Karpas-422 (cell line): Measurements from ENCODE around the gene TXNDC11. TPM values are rescaled to one million over a fixed set of nuclear protein-coding genes. Genes with fewer than 3 reads are reported as not detected.

Experiments
- DNase-seq: peaks from one replicate; pipeline ENCODE4 v3.0.0-alpha.2; 2015
- H2AFZ ChIP-seq: fragments of 200-600 bp; sonication (generic); 2 replicates; pipeline ENCODE4 v1.6.1; 2014; ENCODE audit warnings: antibody characterized with exemption, low read length, mixed read lengths
- H3K27ac ChIP-seq: fragments of 200-600 bp; sonication (generic); 2 replicates; pipeline ENCODE4 v1.5.1; 2014; ENCODE audit warnings: mild to moderate bottlenecking, low read length, moderate library complexity
- H3K27me3 ChIP-seq: fragments of 200-600 bp; sonication (generic); 2 replicates; pipeline ENCODE4 v1.6.1; 2014; ENCODE audit warnings: low read length, mixed read lengths
- H3K36me3 ChIP-seq: fragments of 200-600 bp; sonication (generic); 2 replicates; pipeline ENCODE4 v1.6.1; 2014; ENCODE audit warnings: low read length, mixed read lengths; ENCODE audit not compliant: insufficient read depth
- H3K4me1 ChIP-seq: fragments of 200-600 bp; sonication (generic); 2 replicates; pipeline ENCODE4 v1.6.1; 2014; ENCODE audit warnings: mild to moderate bottlenecking, low read length, mixed read lengths
- H3K4me2 ChIP-seq: fragments of 200-600 bp; sonication (generic); 2 replicates; pipeline ENCODE4 v1.6.1; 2014; ENCODE audit warnings: low read length, low read depth, mild to moderate bottlenecking; ENCODE audit not compliant: poor library complexity, severe bottlenecking
- H3K4me3 ChIP-seq: fragments of 200-600 bp; sonication (generic); 2 replicates; pipeline ENCODE4 v1.5.1; 2014; ENCODE audit warnings: mild to moderate bottlenecking, antibody characterized with exemption, low read length, mixed read lengths
- H3K79me2 ChIP-seq: fragments of 200-600 bp; sonication (generic); 2 replicates; pipeline ENCODE4 v1.6.1; 2014; ENCODE audit warnings: mild to moderate bottlenecking, low read length, mixed read lengths
- H3K9ac ChIP-seq: fragments of 200-600 bp; sonication (generic); 2 replicates; pipeline ENCODE4 v1.6.0; 2014; ENCODE audit warnings: low read length
- H3K9me2 ChIP-seq: fragments of 200-600 bp; sonication (generic), shearing (Covaris generic); replicated peaks from 2 replicates; pipeline ENCODE4 v1.6.0; 2014; ENCODE audit warnings: mild to moderate bottlenecking, low read length, moderate library complexity; ENCODE audit not compliant: insufficient read depth
- H3K9me3 ChIP-seq: fragments of 300-700, 200-600 bp; sonication (generic); 2 replicates; pipeline ENCODE4 v1.6.1; 2014; ENCODE audit warnings: low read length, mixed read lengths
- H4K20me1 ChIP-seq: fragments of 200-600 bp; sonication (generic); 2 replicates; pipeline ENCODE4 v1.6.1; 2014; ENCODE audit warnings: mild to moderate bottlenecking, antibody characterized with exemption, low read length, low read depth; ENCODE audit not compliant: insufficient read depth
- total RNA-seq: library from RNA; depleted of rRNA; stranded (reverse); fragments of >200 nt; shearing (Covaris generic); gene quantifications from 2 replicates; pipeline ENCODE4 v1.2.3, GENCODE V29; 2014; ENCODE audit warnings: low replicate concordance

The TXNDC11 gene
- total RNA-seq, 1 experiment from 2014 or later, result 28.5 TPM

GRCh38 chr16:11674818-11675560, 67.7 kb downstream of the TXNDC11 start:
- H3K4me2 ChIP-seq, result no peak overlapping the region
- H4K20me1 ChIP-seq, result peaks cover 10% of the 10 kb centered on the region; the same call in 1 of the 2 replicates
- peaks cover 12% of the 10 kb centered on the region for H3K36me3 ChIP-seq
- no peak overlapping the region for H2AFZ ChIP-seq
- H3K9me2 ChIP-seq, result no peaks in the 10 kb centered on the region
- H3K9ac ChIP-seq, result no peak overlapping the region
- H3K79me2 ChIP-seq, result no peaks in the 10 kb centered on the region
- no peaks in the 10 kb centered on the region for H3K9me3 ChIP-seq
- no peak for DNase-seq
- H3K4me3 ChIP-seq, result no peak overlapping the region
- peaks cover 69% of the 10 kb centered on the region for H3K4me1 ChIP-seq
- no peaks in the 10 kb centered on the region for H3K27me3 ChIP-seq
- no peak overlapping the region for H3K27ac ChIP-seq

DNA sequence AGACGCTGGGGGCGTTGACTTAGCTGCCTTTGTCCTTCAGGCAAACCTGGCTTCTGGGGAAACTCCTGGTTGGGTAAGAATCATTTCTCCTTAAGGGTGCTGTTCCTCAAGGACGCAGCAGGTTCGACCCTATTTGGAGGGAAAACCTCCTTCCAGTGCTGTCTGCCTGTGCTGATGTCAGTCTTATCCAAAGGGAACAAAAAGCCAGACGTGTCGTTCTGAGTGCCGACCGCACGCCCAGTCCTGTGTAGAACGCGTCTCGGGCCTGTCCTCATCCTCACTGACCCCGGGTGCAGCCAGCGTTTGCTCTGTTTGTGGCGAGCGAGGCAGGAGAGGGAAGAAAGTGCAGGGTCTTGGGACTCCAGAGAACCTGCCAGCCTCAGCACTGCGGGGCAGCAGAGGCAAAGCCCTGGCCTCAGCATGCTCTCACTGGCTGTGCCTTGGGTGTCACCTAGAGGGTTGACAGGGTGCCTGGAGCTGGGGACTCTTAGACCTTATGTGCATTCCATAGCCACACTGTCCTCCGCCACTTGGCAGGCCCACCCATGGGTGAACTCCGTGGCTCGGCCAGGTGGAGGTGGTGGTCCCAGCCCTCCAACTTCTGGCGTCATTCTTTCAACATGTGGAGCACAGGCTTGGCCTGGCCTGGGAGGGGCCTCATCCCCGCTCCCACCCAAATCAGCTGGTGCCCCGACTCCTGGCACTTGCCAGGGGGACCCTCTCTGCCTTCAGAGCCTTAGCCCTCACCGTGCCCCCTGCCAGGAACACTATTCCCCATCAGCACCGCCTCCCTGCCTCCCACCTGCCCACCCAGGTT, 68.4 kb downstream of the TXNDC11 start:
- Histone ChIP-seq H3K9me3 (no peaks in the 10 kb centered on the region), H3K36me3 (peaks cover 7% of the 10 kb centered on the region; the same call in 1 of the 2 replicates), H3K79me2 (no peaks in the 10 kb centered on the region), H3K9me2 (no peaks in the 10 kb centered on the region), H3K4me2 (no peak overlapping the region), H2AFZ (no peak overlapping the region), H3K9ac (no peak overlapping the region), H4K20me1 (peaks cover 9% of the 10 kb centered on the region; the same call in 1 of the 2 replicates), H3K4me1 (peaks cover 69% of the 10 kb centered on the region), H3K27me3 (no peaks in the 10 kb centered on the region), H3K4me3 (no peak overlapping the region), H3K27ac (no peak overlapping the region)
- peak; percentile 56 for DNase-seq

DNA sequence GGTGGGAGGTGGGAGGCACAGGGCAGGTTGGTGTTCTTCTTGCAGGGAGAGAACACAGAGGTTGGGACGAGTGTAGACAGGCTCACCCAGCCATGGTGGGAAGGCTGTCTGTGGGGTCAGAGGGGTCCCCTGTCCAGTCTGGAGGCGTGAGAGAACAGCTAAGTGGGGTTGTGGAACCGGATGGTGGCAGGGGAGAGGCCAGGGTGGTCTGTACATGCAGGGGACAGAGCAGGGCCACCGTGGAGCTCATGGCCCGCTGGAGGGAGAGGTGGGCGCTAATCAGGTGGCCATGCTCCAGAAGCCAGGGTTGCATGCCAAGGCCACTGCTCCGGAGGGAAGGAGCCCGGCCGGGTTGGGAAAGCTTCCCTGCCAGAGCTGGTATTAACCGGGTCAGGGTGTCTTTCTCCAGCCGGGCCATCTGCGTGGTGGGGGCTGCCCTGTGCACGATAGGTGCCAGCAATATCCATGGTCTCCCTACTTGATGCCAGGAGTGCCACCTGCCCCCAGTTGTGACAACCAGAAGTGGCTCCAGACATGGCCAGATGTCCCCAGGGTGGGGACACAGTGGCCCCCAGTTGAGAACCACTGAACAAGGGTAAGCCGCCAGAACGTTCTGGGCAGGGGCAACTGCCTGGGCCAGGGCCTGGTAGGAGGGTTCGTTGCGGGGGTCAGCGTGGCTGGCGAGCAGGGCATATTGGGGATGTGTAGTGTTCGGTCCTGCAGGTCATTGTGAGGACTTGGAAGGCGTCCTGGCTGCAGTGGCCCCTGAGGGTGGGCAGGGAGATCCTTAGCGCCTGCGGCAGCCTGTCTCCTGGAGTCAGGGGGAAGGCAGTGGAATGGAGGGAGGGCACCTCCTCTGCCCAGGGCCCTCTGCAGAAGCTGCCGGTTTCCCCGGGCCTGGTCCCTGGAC, 69.3 kb downstream of the TXNDC11 start:
- no peaks in the 10 kb centered on the region for H3K9me3 ChIP-seq
- H3K9ac ChIP-seq, result peak overlapping the region; percentile 59
- peak overlapping the region; percentile 58 for H3K4me2 ChIP-seq
- peaks cover 66% of the 10 kb centered on the region for H3K4me1 ChIP-seq
- H3K27me3 ChIP-seq, result no peaks in the 10 kb centered on the region
- H4K20me1 ChIP-seq, result peaks cover 6% of the 10 kb centered on the region; the same call in 1 of the 2 replicates
- peak overlapping the region; percentile 55 for H3K27ac ChIP-seq
- H3K36me3 ChIP-seq, result no peaks in the 10 kb centered on the region
- H3K9me2 ChIP-seq, result no peaks in the 10 kb centered on the region
- no peak overlapping the region; the same call in 1 of the 2 replicates for H3K4me3 ChIP-seq
- H2AFZ ChIP-seq, result 0 out of 2 replicates have a peak overlapping the region, but pooled peaks have one; percentile 79
- no peak for DNase-seq
- no peaks in the 10 kb centered on the region for H3K79me2 ChIP-seq

GRCh38 chr16:11672206-11673090, 70.2 kb downstream of the TXNDC11 start:
- H4K20me1 ChIP-seq, result peaks cover 6% of the 10 kb centered on the region; the same call in 1 of the 2 replicates
- H3K36me3 ChIP-seq, result no peaks in the 10 kb centered on the region
- H2AFZ ChIP-seq, result peak overlapping the region; percentile 79; the same call in 1 of the 2 replicates
- no peaks in the 10 kb centered on the region for H3K9me3 ChIP-seq
- peak overlapping the region; percentile 55 for H3K27ac ChIP-seq
- no peaks in the 10 kb centered on the region for H3K79me2 ChIP-seq
- H3K4me3 ChIP-seq, result peak overlapping the region; percentile 19; the same call in 1 of the 2 replicates
- H3K9ac ChIP-seq, result peak overlapping the region; percentile 59
- peak overlapping the region; percentile 58 for H3K4me2 ChIP-seq
- H3K9me2 ChIP-seq, result no peaks in the 10 kb centered on the region
- H3K27me3 ChIP-seq, result no peaks in the 10 kb centered on the region
- DNase-seq, result peak; percentile 86
- H3K4me1 ChIP-seq, result peaks cover 61% of the 10 kb centered on the region

DNA sequence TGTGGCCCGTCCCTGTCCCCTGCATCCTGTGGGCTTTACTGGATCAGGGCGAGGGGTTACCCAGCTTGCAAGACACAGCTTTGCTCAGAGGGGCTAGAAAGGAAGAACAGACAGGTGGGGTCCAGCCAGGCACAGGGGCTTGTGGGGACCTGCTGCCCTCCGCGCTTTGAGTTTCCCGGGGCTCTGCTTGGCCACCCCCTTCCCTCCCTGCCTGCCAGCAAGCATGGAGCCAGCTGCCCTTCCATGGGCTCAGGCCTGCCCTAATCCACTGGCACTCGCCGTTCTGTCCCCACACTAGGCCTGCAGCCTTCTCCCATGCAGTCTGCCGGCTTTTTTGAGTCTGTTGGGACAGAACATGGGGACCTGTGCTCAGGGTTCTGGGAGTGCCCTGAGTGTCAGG, 71.0 kb downstream of the TXNDC11 start:
- H3K79me2 ChIP-seq, result no peaks in the 10 kb centered on the region
- H3K36me3 ChIP-seq, result no peaks in the 10 kb centered on the region
- peaks cover 6% of the 10 kb centered on the region; the same call in 1 of the 2 replicates for H4K20me1 ChIP-seq
- H3K27ac ChIP-seq, result no peak overlapping the region
- no peak overlapping the region for H3K4me2 ChIP-seq
- no peaks in the 10 kb centered on the region for H3K27me3 ChIP-seq
- DNase-seq, result no peak
- no peak overlapping the region for H3K4me3 ChIP-seq
- H3K9me3 ChIP-seq, result no peaks in the 10 kb centered on the region
- H3K4me1 ChIP-seq, result peaks cover 53% of the 10 kb centered on the region
- no peak overlapping the region for H3K9ac ChIP-seq
- no peak overlapping the region for H2AFZ ChIP-seq
- no peaks in the 10 kb centered on the region for H3K9me2 ChIP-seq

- no peaks in the 10 kb centered on the region for H3K27me3 ChIP-seq
- H4K20me1 ChIP-seq, result peaks cover 6% of the 10 kb centered on the region; the same call in 1 of the 2 replicates
- no peaks in the 10 kb centered on the region for H3K9me3 ChIP-seq
- H3K9ac ChIP-seq, result peak overlapping the region; percentile 65
- no peaks in the 10 kb centered on the region for H3K36me3 ChIP-seq
- H3K27ac ChIP-seq, result no peak overlapping the region
- DNase-seq, result no peak
- no peaks in the 10 kb centered on the region for H3K9me2 ChIP-seq
- no peak overlapping the region; the same call in 1 of the 2 replicates for H3K4me3 ChIP-seq
- H2AFZ ChIP-seq, result no peak overlapping the region
- no peaks in the 10 kb centered on the region for H3K79me2 ChIP-seq
- no peak overlapping the region for H3K4me2 ChIP-seq
- H3K4me1 ChIP-seq, result peaks cover 49% of the 10 kb centered on the region
These were observed 71.4 kb downstream of the TXNDC11 start for GRCh38 chr16:11671271-11671670.
